Motor neuron (in vitro differentiated cells): ENCODE results near the gene SDK1. TPM values are rescaled to one million over a fixed set of nuclear protein-coding genes. Genes with fewer than 3 reads are reported as not detected.

Experiments used
- ATAC-seq, 8 experiments: fragments of 200-7000 bp; cut with Tn5 transposase; replicated peaks in 6 of 8; 2 replicates each; pipeline ENCODE4 v1.8.0; 2021; ENCODE audit warnings: mild to moderate bottlenecking in 8 of 8, moderate library complexity in 8 of 8
- H3K27ac ChIP-seq, 2 donors: fragments of 250-450 bp; sonication (Bioruptor Pico); 2 replicates each; pipeline ENCODE4 v1.9.0; 2021; ENCODE audit warnings: antibody characterized with exemption in 2 of 2, mild to moderate bottlenecking in 2 of 2, moderate library complexity in 1 of 2
- H3K4me1 ChIP-seq, 2 donors: fragments of 250-450 bp; sonication (Bioruptor Pico); replicated peaks in 1 of 2; 2 replicates each; pipeline ENCODE4 v1.6.1; 2021; ENCODE audit warnings: antibody characterized with exemption in 2 of 2, mild to moderate bottlenecking in 2 of 2, moderate library complexity in 1 of 2
- H3K4me3 ChIP-seq, 5 donors: fragments of 250-450 bp; sonication (Bioruptor Pico); 2 replicates each; pipeline ENCODE4 v1.9.0; 2021; ENCODE audit warnings: antibody characterized with exemption in 5 of 5, mild to moderate bottlenecking in 5 of 5, moderate library complexity in 4 of 5
- WGBS, 10 experiments: fragments of 450-650 bp; shearing (Covaris generic); methylation state at CpG; one replicate each; pipeline ENCODE4 v1.0.0; 2022; 5-methylcytosine and 5-hydroxymethylcytosine counted together
- in situ Hi-C, 9 experiments: fragments of 400-800 bp; cut with MboI; loops; one replicate each; pipeline ENCODE4 v1.15.0; 2021; ENCODE audit warnings: low sequenced_read_pairs in 9 of 9, low pct_unique_long_range_greater_than_20kb in 2 of 9; ENCODE audit not compliant: unreplicated experiment in 9 of 9
- total RNA-seq, 8 experiments: library from RNA; unstranded; fragments of 300-600 nt; gene quantifications; 2 replicates each; pipeline versions ENCODE4 v1.2.3 to v1.2.4, GENCODE V29; 2022

SDK1 gene
- total RNA-seq, 8 experiments from 2014 or later, result 0.66 to 30.6 (median 8.0) TPM

- no peak for ATAC-seq
- H3K4me3 ChIP-seq, result no peak overlapping the region
- no peak overlapping the region for H3K27ac ChIP-seq
- 23 to 98% (median 68%) methylated on average over 4 to 10 of the region's 10 CpGs for WGBS, 10 experiments
- peaks cover 4 to 6% of the 10 kb centered on the region in 2 donors for H3K4me1 ChIP-seq
- in situ Hi-C loops, result no loop called here
These were observed 642.9 kb downstream of the SDK1 start for GRCh38 chr7:3943779-3944520.

- WGBS, 10 experiments, result 29 to 100% (median 84%) methylated on average over 1 to 14 of the region's 16 CpGs; no CpG with 5 or more reads in 1 of the 10 experiments
- no peak overlapping the region for H3K27ac ChIP-seq
- H3K4me1 ChIP-seq, result peaks cover 5 to 6% of the 10 kb centered on the region in 2 donors
- in situ Hi-C loops, result no loop called here
- no peak for ATAC-seq
- no peak overlapping the region for H3K4me3 ChIP-seq
These were observed 648.2 kb downstream of the SDK1 start for GRCh38 chr7:3949242-3949640.

GRCh38 chr7:3950249-3950648, 649.2 kb downstream of the SDK1 start:
- H3K4me3 ChIP-seq, result no peak overlapping the region
- no peak overlapping the region for H3K27ac ChIP-seq
- peaks cover 5 to 6% of the 10 kb centered on the region in 2 donors for H3K4me1 ChIP-seq
- 72 to 100% (median 92%) methylated on average over 2 to 4 of the region's 5 CpGs; no CpG with 5 or more reads in 3 of the 10 experiments for WGBS, 10 experiments
- in situ Hi-C loops, result no loop called here
- ATAC-seq, result no peak

GRCh38 chr7:3951316-3952055, 650.4 kb downstream of the SDK1 start:
- H3K27ac ChIP-seq, result no peak overlapping the region
- no peak overlapping the region for H3K4me3 ChIP-seq
- in situ Hi-C loops, result no loop called here
- WGBS, 10 experiments, result 80 to 100% (median 94%) methylated on average over 2 to 22 of the region's 33 CpGs
- ATAC-seq, result no peak
- peaks cover 4% of the 10 kb centered on the region in 2 donors for H3K4me1 ChIP-seq

GRCh38 chr7:3953133-3953532, 652.1 kb downstream of the SDK1 start:
- WGBS, 10 experiments, result 29 to 84% (median 78%) methylated on average over 3 to 6 of the region's 6 CpGs
- H3K27ac ChIP-seq, result no peak overlapping the region
- ATAC-seq, result no peak
- in situ Hi-C loops, result no loop called here
- H3K4me1 ChIP-seq, result peaks cover 13 to 15% of the 10 kb centered on the region in 2 donors
- H3K4me3 ChIP-seq, result no peak overlapping the region

- Histone ChIP-seq H3K27ac (no peak overlapping the region), H3K4me3 (no peak overlapping the region), H3K4me1 (peaks cover 15 to 18% of the 10 kb centered on the region in 2 donors)
- ATAC-seq, result no peak
- in situ Hi-C loops, result no loop called here
- 47 to 100% (median 87%) methylated on average over 1 to 3 of the region's 7 CpGs; no CpG with 5 or more reads in 4 of the 10 experiments for WGBS, 10 experiments
These were observed 652.9 kb downstream of the SDK1 start for GRCh38 chr7:3953946-3954345.

GRCh38 chr7:3955026-3955425, 654.0 kb downstream of the SDK1 start:
- H3K4me1 ChIP-seq, result peaks cover 14 to 18% of the 10 kb centered on the region in 2 donors
- WGBS, 10 experiments, result 20 to 92% (median 67%) methylated on average over 1 to 6 of the region's 11 CpGs; no CpG with 5 or more reads in 6 of the 10 experiments
- no peak for ATAC-seq
- H3K27ac ChIP-seq, result no peak overlapping the region
- in situ Hi-C loops, result no loop called here
- H3K4me3 ChIP-seq, result no peak overlapping the region

- peaks cover 14 to 22% of the 10 kb centered on the region in 2 donors for H3K4me1 ChIP-seq
- WGBS, 10 experiments, result 20 to 100% (median 88%) methylated on average over 2 to 10 of the region's 14 CpGs; no CpG with 5 or more reads in 2 of the 10 experiments
- H3K4me3 ChIP-seq, result no peak overlapping the region
- ATAC-seq, result peak in 5 of 8 experiments; percentile 24 to 62 (median 43)
- H3K27ac ChIP-seq, result no peak overlapping the region
- in situ Hi-C loops, result no loop called here
These were observed 655.0 kb downstream of the SDK1 start for GRCh38 chr7:3955751-3956696.

GRCh38 chr7:3956949-3957348, 655.9 kb downstream of the SDK1 start:
- WGBS, 10 experiments, result 0 to 100% (median 72%) methylated on average over 1 to 7 of the region's 11 CpGs; no CpG with 5 or more reads in 1 of the 10 experiments
- in situ Hi-C loops, result no loop called here
- H3K4me1 ChIP-seq, result peaks cover 14 to 22% of the 10 kb centered on the region in 2 donors
- no peak overlapping the region for H3K4me3 ChIP-seq
- ATAC-seq, result no peak
- H3K27ac ChIP-seq, result no peak overlapping the region

- H3K4me1 ChIP-seq, result peaks cover 14 to 22% of the 10 kb centered on the region in 2 donors
- peak in 5 of 8 experiments; percentile 41 to 83 (median 79) for ATAC-seq
- no peak overlapping the region for H3K27ac ChIP-seq
- 25 to 75% (median 55%) methylated on average over 3 to 8 of the region's 8 CpGs for WGBS, 10 experiments
- in situ Hi-C loops, result no loop called here
- H3K4me3 ChIP-seq, result no peak overlapping the region
These were observed 656.5 kb downstream of the SDK1 start for GRCh38 chr7:3957472-3958108.

GRCh38 chr7:3958109-3958483, 657.0 kb downstream of the SDK1 start:
- WGBS, 10 experiments, result 30 to 100% (median 93%) methylated on average over 1 to 5 of the region's 5 CpGs; no CpG with 5 or more reads in 3 of the 10 experiments
- ATAC-seq, result no peak
- peaks cover 14 to 22% of the 10 kb centered on the region in 2 donors for H3K4me1 ChIP-seq
- H3K27ac ChIP-seq, result no peak overlapping the region
- in situ Hi-C loops, result no loop called here
- no peak overlapping the region for H3K4me3 ChIP-seq

GRCh38 chr7:3959364-3959763, 658.3 kb downstream of the SDK1 start:
- Histone ChIP-seq H3K4me1 (peaks cover 14 to 22% of the 10 kb centered on the region in 2 donors), H3K4me3 (no peak overlapping the region), H3K27ac (no peak overlapping the region)
- no peak for ATAC-seq
- WGBS, 10 experiments, result 60 to 100% (median 91%) methylated on average over 1 to 6 of the region's 6 CpGs; no CpG with 5 or more reads in 4 of the 10 experiments
- in situ Hi-C loops, result no loop called here
